Measurements from ENCODE around the gene POLE2. TPM values are rescaled to one million over a fixed set of nuclear protein-coding genes. Genes with fewer than 3 reads are reported as not detected.
A peak's percentile ranks its signal among the peaks of the same experiment; 100 is the strongest.
"Not testable (repeated sequence)": the region's sequence is repeated elsewhere in the genome, so short reads cannot be mapped to it uniquely, and the experiment has no call there.

POLE2 gene
- total RNA-seq, 2 experiments from 2014 or later = 24.1 to 24.9 TPM

GRCh38 chr14:49692811-49693734 is 5.1 kb upstream of the POLE2 start, which contains the start of gene KLHDC1:
Gene KLHDC1, plus strand, starts transcription at chr14:49693120. Its CDS starts 75 bp downstream, at chr14:49693195.
- H3K27me3 Mint-ChIP-seq = no peaks in the 10 kb centered on the region
- peak within 1 kb of the TSS; percentile 66 for H3K27ac Mint-ChIP-seq
- H3K9me3 Mint-ChIP-seq = no peaks in the 10 kb centered on the region
- peak within 1 kb of the TSS; percentile 72 for H3K4me3 Mint-ChIP-seq
- peaks cover 38% of the 10 kb centered on the region for H3K4me1 Mint-ChIP-seq
- POLR2A ChIA-PET = interaction anchor here (0.6 to 4.3 kb wide), 7 partner anchors 10 to 973 kb away, joined by 3 to 47 read pairs (median 3); partner anchors contain the start of genes KLHDC2, MGAT2 and RPL36AL
- no peaks in the 10 kb centered on the region for H3K36me3 Mint-ChIP-seq (ENCODE audit: low read depth)
- CTCF ChIA-PET = interaction anchor here (0.8 to 2.2 kb wide), 5 partner anchors 59 to 159 kb away, joined by 3 to 9 read pairs (median 5); partner anchors contain the start of genes KLHDC2 and NEMF
- peak; percentile 77 for DNase-seq

GRCh38 chr14:49692193-49692757 is 4.3 kb upstream of the POLE2 start:
- ChIA-PET POLR2A (interaction anchor here (0.6 to 4.3 kb wide), 7 partner anchors 10 to 974 kb away, joined by 3 to 47 read pairs (median 3); partner anchors contain the start of genes KLHDC2, MGAT2 and RPL36AL), CTCF (interaction anchor here (0.6 to 2.2 kb wide), 6 partner anchors 58 to 200 kb away, joined by 3 to 9 read pairs (median 4); partner anchors contain the start of genes ARF6, KLHDC2, MGAT2 and RPL36AL)
- peak overlapping the region; percentile 72 for H3K4me3 Mint-ChIP-seq
- H3K4me1 Mint-ChIP-seq = peaks cover 41% of the 10 kb centered on the region
- H3K36me3 Mint-ChIP-seq (ENCODE audit: low read depth) = no peaks in the 10 kb centered on the region
- no peaks in the 10 kb centered on the region for H3K9me3 Mint-ChIP-seq
- peak overlapping the region; percentile 32 for H3K27ac Mint-ChIP-seq
- no peaks in the 10 kb centered on the region for H3K27me3 Mint-ChIP-seq
- DNase-seq = no peak

DNA sequence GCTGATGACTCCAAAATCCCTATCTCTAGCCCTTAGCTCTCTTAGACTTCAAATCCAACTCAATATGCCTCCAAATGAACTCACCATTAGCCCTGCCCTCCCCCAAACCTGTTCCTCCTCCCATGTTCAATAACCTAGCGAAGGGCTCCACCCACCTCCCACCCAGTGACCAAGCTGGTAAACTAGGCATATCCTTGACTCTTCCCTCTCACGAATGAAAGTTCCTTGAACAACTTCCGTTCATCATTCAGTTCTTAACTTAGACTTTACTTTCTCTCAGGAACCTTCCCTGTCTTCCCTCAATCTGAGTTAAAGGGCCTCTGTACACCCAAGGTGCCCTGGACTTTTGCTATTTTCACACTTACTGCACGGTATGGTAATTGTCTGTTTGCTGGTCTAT is 3.0 kb upstream of the POLE2 start:
- Mint-ChIP-seq H3K9me3 (no peaks in the 10 kb centered on the region), H3K36me3 (ENCODE audit: low read depth) (peaks cover 5% of the 10 kb centered on the region), H3K27ac (no peak overlapping the region), H3K4me1 (peaks cover 52% of the 10 kb centered on the region), H3K4me3 (no peak overlapping the region), H3K27me3 (no peaks in the 10 kb centered on the region)
- no peak for DNase-seq
- ChIA-PET POLR2A (interaction anchor here (1.0 to 4.3 kb wide), 3 partner anchors 77 to 105 kb away, joined by 3 to 47 read pairs (median 4); partner anchors contain the start of genes KLHDC2, LRR1 and RPS29), CTCF (interaction anchor here (0.9 to 2.2 kb wide), 2 partner anchors 57 to 77 kb away, joined by 3 to 9 read pairs; partner anchors contain the start of gene KLHDC2)

DNA sequence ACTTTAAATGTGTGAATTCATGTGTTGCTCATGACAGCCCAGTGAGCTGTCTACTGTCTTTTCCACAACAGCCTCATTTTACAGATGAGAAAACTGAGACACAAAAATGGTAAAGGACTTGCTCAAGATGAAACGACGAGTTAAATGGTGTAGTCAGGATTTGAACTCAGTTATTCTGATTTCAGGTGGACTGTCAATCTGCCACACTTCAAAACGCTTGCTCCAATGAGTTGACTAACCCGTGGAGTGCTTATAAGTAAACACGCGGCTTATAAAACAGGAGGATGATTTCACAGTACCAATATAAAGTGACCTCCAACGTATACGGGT is 652 bp upstream of the POLE2 start:
- Mint-ChIP-seq H3K36me3 (ENCODE audit: low read depth) (peaks cover 10% of the 10 kb centered on the region), H3K27ac (peak overlapping the region; percentile 76), H3K27me3 (no peaks in the 10 kb centered on the region), H3K4me3 (peak overlapping the region; percentile 89), H3K9me3 (no peaks in the 10 kb centered on the region), H3K4me1 (peaks cover 51% of the 10 kb centered on the region)
- POLR2A ChIA-PET = interaction anchor here (0.6 to 4.2 kb wide), 14 partner anchors 11 to 623 kb away, joined by 3 to 99 read pairs (median 6); partner anchors contain the start of genes DNAAF2, KLHDC2, LRR1 and MGAT2
- CTCF ChIA-PET = interaction anchor here (0.6 to 2.8 kb wide), 5 partner anchors 46 to 163 kb away, joined by 3 to 15 read pairs (median 10); partner anchors contain the start of genes DNAAF2, KLHDC2, MGAT2 and NEMF
- DNase-seq = no peak

GRCh38 chr14:49686425-49686824 is 1.6 kb downstream of the POLE2 start:
- DNase-seq = no peak
- Mint-ChIP-seq H3K27me3 (no peaks in the 10 kb centered on the region), H3K4me1 (peaks cover 45% of the 10 kb centered on the region), H3K36me3 (ENCODE audit: low read depth) (peaks cover 22% of the 10 kb centered on the region), H3K27ac (no peak overlapping the region), H3K4me3 (peak overlapping the region; percentile 89), H3K9me3 (no peaks in the 10 kb centered on the region)
- ChIA-PET CTCF (interaction anchor here (1.0 to 2.8 kb wide), 3 partner anchors 52 to 165 kb away, joined by 3 to 14 read pairs (median 4); partner anchors contain the start of genes NEMF and RPS29), POLR2A (interaction anchor here (1.0 to 4.2 kb wide), 7 partner anchors 9 to 88 kb away, joined by 4 to 99 read pairs (median 7); partner anchors contain the start of genes DNAAF2, KLHDC2, LRR1 and MGAT2)

- peak overlapping the region; percentile 32 for H3K27ac Mint-ChIP-seq
- DNase-seq = no peak
- peaks cover 27% of the 10 kb centered on the region for H3K4me1 Mint-ChIP-seq
- ChIA-PET CTCF (interaction anchor here (0.6 kb wide), 1 partner anchor 19 kb away, joined by 4 read pairs; no protein-coding TSS in a partner anchor), POLR2A (no interaction called here)
- H3K27me3 Mint-ChIP-seq = no peaks in the 10 kb centered on the region
- H3K36me3 Mint-ChIP-seq (ENCODE audit: low read depth) = peaks cover 61% of the 10 kb centered on the region
- no peaks in the 10 kb centered on the region for H3K9me3 Mint-ChIP-seq
- no peak overlapping the region for H3K4me3 Mint-ChIP-seq
These were observed 8.7 kb downstream of the POLE2 start for GRCh38 chr14:49679271-49679670.

GRCh38 chr14:49677643-49678042 is 10.4 kb downstream of the POLE2 start:
- POLR2A ChIA-PET = interaction anchor here (1.2 to 1.6 kb wide), 3 partner anchors 10 to 90 kb away, joined by 4 to 7 read pairs (median 6); partner anchors contain the start of genes DNAAF2, KLHDC2 and POLE2
- Mint-ChIP-seq H3K9me3 (no peaks in the 10 kb centered on the region), H3K36me3 (ENCODE audit: low read depth) (peaks cover 68% of the 10 kb centered on the region), H3K4me3 (no peak overlapping the region), H3K4me1 (peaks cover 20% of the 10 kb centered on the region), H3K27me3 (no peaks in the 10 kb centered on the region), H3K27ac (no peak overlapping the region)
- CTCF ChIA-PET = no interaction called here
- DNase-seq = no peak

GRCh38 chr14:49673586-49673985 is 14.4 kb downstream of the POLE2 start:
- Mint-ChIP-seq H3K27ac (no peak overlapping the region), H3K9me3 (no peaks in the 10 kb centered on the region), H3K4me1 (peaks cover 2% of the 10 kb centered on the region), H3K27me3 (no peaks in the 10 kb centered on the region), H3K36me3 (ENCODE audit: low read depth) (peaks cover 57% of the 10 kb centered on the region), H3K4me3 (no peak overlapping the region)
- no peak for DNase-seq
- CTCF ChIA-PET = no interaction called here
- POLR2A ChIA-PET = no interaction called here

DNA sequence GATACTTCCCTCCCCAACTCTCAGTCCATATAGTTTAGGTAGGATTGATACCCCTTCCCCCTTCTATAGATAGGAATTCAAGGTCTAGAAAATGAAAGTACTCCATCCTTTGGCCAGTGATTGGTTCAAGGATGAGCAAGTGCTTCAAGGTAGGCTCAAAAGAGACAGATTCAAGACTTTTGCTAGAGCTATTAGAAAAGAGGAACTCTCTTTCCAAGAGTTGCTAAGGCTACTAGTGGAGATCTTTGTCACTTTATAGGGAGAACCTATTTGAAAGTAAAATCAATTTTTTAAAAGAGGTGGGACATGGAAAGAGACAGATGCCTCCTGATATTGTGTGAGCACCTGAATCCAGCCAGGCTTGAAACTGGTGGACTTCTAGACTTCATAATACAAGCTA is 17.5 kb downstream of the POLE2 start:
- Mint-ChIP-seq H3K36me3 (ENCODE audit: low read depth) (peaks cover 53% of the 10 kb centered on the region), H3K4me1 (peaks cover 2% of the 10 kb centered on the region), H3K9me3 (no peaks in the 10 kb centered on the region), H3K27me3 (no peaks in the 10 kb centered on the region), H3K27ac (no peak overlapping the region), H3K4me3 (no peak overlapping the region)
- POLR2A ChIA-PET = no interaction called here
- CTCF ChIA-PET = no interaction called here
- no peak for DNase-seq

GRCh38 chr14:49659526-49660455 is 28.2 kb downstream of the POLE2 start:
- Mint-ChIP-seq H3K4me3 (no peak overlapping the region), H3K27ac (no peak overlapping the region), H3K9me3 (no peaks in the 10 kb centered on the region), H3K4me1 (no peaks in the 10 kb centered on the region), H3K36me3 (ENCODE audit: low read depth) (peaks cover 24% of the 10 kb centered on the region), H3K27me3 (no peaks in the 10 kb centered on the region)
- ChIA-PET POLR2A (interaction anchor here (1.3 kb wide), 1 partner anchor 66 kb away, joined by 3 read pairs; no protein-coding TSS in a partner anchor), CTCF (interaction anchor here (0.7 to 1.2 kb wide), 2 partner anchors 24 to 26 kb away, joined by 5 to 6 read pairs; no protein-coding TSS in a partner anchor)
- no peak for DNase-seq

GRCh38 chr14:49657500-49657899 is 30.5 kb downstream of the POLE2 start:
- DNase-seq, H3K4me3 Mint-ChIP-seq, H3K27me3 Mint-ChIP-seq, H3K9me3 Mint-ChIP-seq, CTCF ChIA-PET, H3K4me1 Mint-ChIP-seq, H3K27ac Mint-ChIP-seq, POLR2A ChIA-PET: not testable (repeated sequence)
- peaks cover 25% of the 10 kb centered on the region for H3K36me3 Mint-ChIP-seq (ENCODE audit: low read depth)

DNA sequence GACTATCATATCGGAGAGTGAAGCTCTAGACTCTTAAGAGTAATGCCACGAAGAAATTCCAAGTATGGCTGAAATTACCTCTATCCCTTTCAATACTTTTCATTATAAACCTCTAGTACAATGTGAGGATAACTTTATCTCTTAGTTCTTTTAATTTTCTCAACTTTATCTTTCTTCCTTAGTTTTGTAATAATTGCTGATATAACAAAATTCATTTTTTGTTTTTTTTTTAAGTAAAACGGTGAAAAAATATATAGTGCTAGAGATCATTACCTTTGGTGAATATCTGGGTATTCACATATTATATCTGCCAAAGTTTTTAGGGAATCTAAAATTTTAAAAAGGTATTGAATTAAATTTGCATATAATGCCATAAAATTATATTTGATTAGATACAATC is 33.5 kb downstream of the POLE2 start:
- ChIA-PET CTCF (interaction anchor here (1.5 kb wide), 1 partner anchor 19 kb away, joined by 6 read pairs; the partner anchor contains the start of gene DNAAF2), POLR2A (interaction anchor here (0.8 kb wide), 1 partner anchor 113 kb away, joined by 3 read pairs; the partner anchor contains the start of gene KLHDC2)
- H3K36me3 Mint-ChIP-seq (ENCODE audit: low read depth) = peaks cover 21% of the 10 kb centered on the region
- no peak overlapping the region for H3K4me3 Mint-ChIP-seq
- DNase-seq = no peak
- no peaks in the 10 kb centered on the region for H3K27me3 Mint-ChIP-seq
- H3K9me3 Mint-ChIP-seq = no peaks in the 10 kb centered on the region
- H3K4me1 Mint-ChIP-seq = no peaks in the 10 kb centered on the region
- H3K27ac Mint-ChIP-seq = no peak overlapping the region

All from activated CD4-positive, alpha-beta memory T cell treated with anti-CD3 and anti-CD28 coated beads, Interleukin-2, amount 10 ng/mL, durations not matched to agents 7 days and 5 days (primary cell).